Adrenal gland (tissue), 5 donors: ENCODE data around the gene AMT.

Source experiments
- POLR2A ChIP-seq, 2 donors: fragments of 450-650 bp; IDR thresholded peaks; one replicate each; pipeline ENCODE4 v1.6.1; 2017; ENCODE audit warnings: antibody characterized with exemption in 2 of 2, mild to moderate bottlenecking in 2 of 2, moderate library complexity in 1 of 2
- TF ChIP-seq, protein P1 (sequence below), 6 experiments: fragments of 450-650 bp in 4 of 6; fragments of 200-600 bp in 2 of 6; sonication (generic) in 1 of 6; IDR thresholded peaks; 1 replicate in 5 of 6; 2 replicates in 1 of 6; pipeline versions ENCODE4 v1.5.1 to v1.8.0; 2016 to 2021; ENCODE audit warnings: antibody characterized with exemption in 6 of 6, mild to moderate bottlenecking in 2 of 6, moderate library complexity in 1 of 6
- donor health status: DM: no; HTN: no; CAD: no.

GRCh38 chr3:49377483-49377882, 44.8 kb downstream of the AMT start:
- TF ChIP-seq, protein P1, sequence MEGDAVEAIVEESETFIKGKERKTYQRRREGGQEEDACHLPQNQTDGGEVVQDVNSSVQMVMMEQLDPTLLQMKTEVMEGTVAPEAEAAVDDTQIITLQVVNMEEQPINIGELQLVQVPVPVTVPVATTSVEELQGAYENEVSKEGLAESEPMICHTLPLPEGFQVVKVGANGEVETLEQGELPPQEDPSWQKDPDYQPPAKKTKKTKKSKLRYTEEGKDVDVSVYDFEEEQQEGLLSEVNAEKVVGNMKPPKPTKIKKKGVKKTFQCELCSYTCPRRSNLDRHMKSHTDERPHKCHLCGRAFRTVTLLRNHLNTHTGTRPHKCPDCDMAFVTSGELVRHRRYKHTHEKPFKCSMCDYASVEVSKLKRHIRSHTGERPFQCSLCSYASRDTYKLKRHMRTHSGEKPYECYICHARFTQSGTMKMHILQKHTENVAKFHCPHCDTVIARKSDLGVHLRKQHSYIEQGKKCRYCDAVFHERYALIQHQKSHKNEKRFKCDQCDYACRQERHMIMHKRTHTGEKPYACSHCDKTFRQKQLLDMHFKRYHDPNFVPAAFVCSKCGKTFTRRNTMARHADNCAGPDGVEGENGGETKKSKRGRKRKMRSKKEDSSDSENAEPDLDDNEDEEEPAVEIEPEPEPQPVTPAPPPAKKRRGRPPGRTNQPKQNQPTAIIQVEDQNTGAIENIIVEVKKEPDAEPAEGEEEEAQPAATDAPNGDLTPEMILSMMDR (IDR thresholded peaks at IDR 0.05) = no peak
- no peak for TF ChIP-seq POLR2A (IDR thresholded peaks at IDR 0.05)
